Osteocyte (in vitro differentiated cells): ENCODE data around the gene DMXL2. TPM values are rescaled to one million over a fixed set of nuclear protein-coding genes. Genes with fewer than 3 reads are reported as not detected.

ENCODE experiments used
- DNase-seq: peaks from one replicate; pipeline ENCODE4 v3.0.0; 2021; ENCODE audit warnings: mixed read lengths; ENCODE audit not compliant: unreplicated experiment; ENCODE audit errors: extremely low spot score
- H3K27ac Mint-ChIP-seq: one replicate; pipeline ENCODE4 v1.8.0; 2021; ENCODE audit warnings: mild to moderate bottlenecking, mixed read lengths; ENCODE audit not compliant: unreplicated experiment
- H3K27me3 Mint-ChIP-seq: one replicate; pipeline ENCODE4 v1.8.0; 2021; ENCODE audit warnings: mixed read lengths; ENCODE audit not compliant: unreplicated experiment
- H3K36me3 Mint-ChIP-seq: one replicate; pipeline ENCODE4 v1.8.0; 2021; ENCODE audit warnings: mixed read lengths; ENCODE audit not compliant: unreplicated experiment
- H3K4me1 Mint-ChIP-seq: one replicate; pipeline ENCODE4 v1.8.0; 2021; ENCODE audit warnings: mixed read lengths; ENCODE audit not compliant: unreplicated experiment
- H3K4me3 Mint-ChIP-seq: one replicate; pipeline ENCODE4 v1.8.0; 2021; ENCODE audit warnings: mild to moderate bottlenecking, moderate library complexity, mixed read lengths; ENCODE audit not compliant: unreplicated experiment
- H3K9me3 Mint-ChIP-seq: one replicate; pipeline ENCODE4 v1.8.0; 2021; ENCODE audit warnings: mixed read lengths; ENCODE audit not compliant: unreplicated experiment
- CTCF ChIP-seq: fragments of 200-600 bp; sonication (generic); IDR thresholded peaks from 2 replicates; pipeline ENCODE4 v1.5.0; 2021; ENCODE audit warnings: antibody characterized with exemption, mild to moderate bottlenecking, moderate library complexity
- total RNA-seq: library from RNA; stranded (reverse); gene quantifications from 2 replicates; pipeline ENCODE4 v1.2.1, GENCODE V29; 2021

DMXL2 gene
- total RNA-seq, 1 donor from 2014 or later: 27.4 TPM

GRCh38 chr15:51588966-51589365 is 33.6 kb downstream of the DMXL2 start:
- H3K9me3 Mint-ChIP-seq: peaks cover 31% of the 10 kb centered on the region
- H3K4me1 Mint-ChIP-seq: no peaks in the 10 kb centered on the region
- H3K4me3 Mint-ChIP-seq: no peak overlapping the region
- H3K27ac Mint-ChIP-seq: no peak overlapping the region
- H3K36me3 Mint-ChIP-seq: peaks cover 15% of the 10 kb centered on the region
- H3K27me3 Mint-ChIP-seq: no peaks in the 10 kb centered on the region
- TF ChIP-seq CTCF: no peak
- no peak for DNase-seq

GRCh38 chr15:51585986-51586385 is 36.6 kb downstream of the DMXL2 start:
- Mint-ChIP-seq H3K36me3 (peaks cover 15% of the 10 kb centered on the region), H3K4me3 (no peak overlapping the region), H3K27me3 (no peaks in the 10 kb centered on the region), H3K4me1 (no peaks in the 10 kb centered on the region), H3K9me3 (peaks cover 21% of the 10 kb centered on the region), H3K27ac (no peak overlapping the region)
- no peak for DNase-seq
- no peak for TF ChIP-seq CTCF

GRCh38 chr15:51580982-51581381 is 41.6 kb downstream of the DMXL2 start:
- Mint-ChIP-seq H3K36me3 (peaks cover 4% of the 10 kb centered on the region), H3K4me3 (no peak overlapping the region), H3K27me3 (no peaks in the 10 kb centered on the region), H3K4me1 (peaks cover 16% of the 10 kb centered on the region), H3K27ac (no peak overlapping the region), H3K9me3 (peaks cover 10% of the 10 kb centered on the region)
- no peak for DNase-seq
- TF ChIP-seq CTCF: no peak

GRCh38 chr15:51580385-51580784 is 42.2 kb downstream of the DMXL2 start:
- H3K4me1 Mint-ChIP-seq: peaks cover 16% of the 10 kb centered on the region
- H3K4me3 Mint-ChIP-seq: no peak overlapping the region
- H3K9me3 Mint-ChIP-seq: peaks cover 4% of the 10 kb centered on the region
- H3K27ac Mint-ChIP-seq: no peak overlapping the region
- H3K27me3 Mint-ChIP-seq: no peaks in the 10 kb centered on the region
- no peak for TF ChIP-seq CTCF
- peaks cover 2% of the 10 kb centered on the region for H3K36me3 Mint-ChIP-seq
- DNase-seq: no peak

- TF ChIP-seq CTCF: no peak
- H3K4me1 Mint-ChIP-seq: peaks cover 16% of the 10 kb centered on the region
- no peaks in the 10 kb centered on the region for H3K27me3 Mint-ChIP-seq
- DNase-seq: no peak
- no peak overlapping the region for H3K4me3 Mint-ChIP-seq
- H3K36me3 Mint-ChIP-seq: peaks cover 2% of the 10 kb centered on the region
- H3K9me3 Mint-ChIP-seq: peaks cover 4% of the 10 kb centered on the region
- H3K27ac Mint-ChIP-seq: no peak overlapping the region
Measured at GRCh38 chr15:51579012-51579411, 43.6 kb downstream of the DMXL2 start.
